IMR-90 (cell line): ENCODE data around the gene KLHL29. TPM values are rescaled to one million over a fixed set of nuclear protein-coding genes. Genes with fewer than 3 reads are reported as not detected.

Experiments
- ATAC-seq: fragments of 200-7000 bp; cut with Tn5 transposase; 2 replicates; pipeline ENCODE4 v1.9.1; 2020; ENCODE audit warnings: low read depth, mild to moderate bottlenecking, moderate library complexity
- BruUV-seq: library from RNA; stranded (reverse); fragments of 400-500 nt; replicated peaks from 2 replicates; lab custom pipeline; 2021; lab: Mats Ljungman, UMichigan
- CTCF ChIA-PET: fragments of 300-600 bp; formaldehyde crosslinking; extraction: SDS; loops from one replicate; lab custom pipeline; 2021; ENCODE audit warnings: antibody characterized with exemption; lab: Yijun Ruan, JAX
- POLR2A ChIA-PET: fragments of 300-600 bp; sonication (Branson Sonifier 250); formaldehyde crosslinking; loops from one replicate; lab custom pipeline; 2022; ENCODE audit warnings: antibody characterized with exemption; ENCODE audit not compliant: unreplicated experiment; lab: Charles Lee
- DNase-seq: peaks from one replicate; pipeline ENCODE4 v3.0.0; 2013
- H2AFZ ChIP-seq: replicated peaks from 2 replicates; pipeline ENCODE3; 2013; ENCODE audit warnings: low read length, mild to moderate bottlenecking; ENCODE audit not compliant: poor library complexity
- H2AK5ac ChIP-seq: 2 replicates; pipeline ENCODE4 v1.6.1; 2013; ENCODE audit warnings: low read depth, low read length, inconsistent platforms
- H2AK9ac ChIP-seq: replicated peaks from 2 replicates; pipeline ENCODE3; 2013; ENCODE audit warnings: mild to moderate bottlenecking, low read depth, low read length, moderate library complexity; ENCODE audit not compliant: poor library complexity
- H2BK120ac ChIP-seq: 2 replicates; pipeline ENCODE4 v1.6.1; 2013; ENCODE audit warnings: low read depth, low read length, inconsistent platforms
- H2BK15ac ChIP-seq: 3 replicates; pipeline ENCODE4 v1.6.1; 2013; ENCODE audit warnings: low read depth, low read length, inconsistent platforms
- H2BK20ac ChIP-seq: 2 replicates; pipeline ENCODE4 v1.6.1; 2013; ENCODE audit warnings: low read depth, mild to moderate bottlenecking, inconsistent platforms, low read length, moderate library complexity
- H2BK5ac ChIP-seq: 2 replicates; pipeline ENCODE4 v1.6.1; 2013; ENCODE audit warnings: mild to moderate bottlenecking, low read depth, low read length, inconsistent platforms; ENCODE audit not compliant: poor library complexity, severe bottlenecking
- H3K14ac ChIP-seq: replicated peaks from 2 replicates; pipeline ENCODE4 v1.6.1; 2013; ENCODE audit warnings: low read depth, low read length, inconsistent platforms
- H3K18ac ChIP-seq: 2 replicates; pipeline ENCODE4 v1.6.1; 2013; ENCODE audit warnings: low read depth, low read length, control low read depth
- H3K23ac ChIP-seq: 2 replicates; pipeline ENCODE4 v1.6.1; 2013; ENCODE audit warnings: low read depth, low read length, inconsistent platforms
- H3K27ac ChIP-seq: 2 replicates; pipeline ENCODE4 v1.5.1; 2013; ENCODE audit warnings: mild to moderate bottlenecking, control low read depth, low read length; ENCODE audit not compliant: insufficient read depth
- H3K27me3 ChIP-seq: 2 replicates; pipeline ENCODE4 v1.6.1; 2013; ENCODE audit warnings: low read length; ENCODE audit not compliant: control insufficient read depth, insufficient read depth
- H3K36me3 ChIP-seq: 2 replicates; pipeline ENCODE4 v1.6.1; 2013; ENCODE audit warnings: low read length, mixed read lengths; ENCODE audit not compliant: control insufficient read depth, insufficient read depth
- H3K4ac ChIP-seq: 2 replicates; pipeline ENCODE4 v1.6.1; 2013; ENCODE audit warnings: low read depth, low read length, inconsistent platforms
- H3K4me1 ChIP-seq: 2 replicates; pipeline ENCODE4 v1.6.1; 2013; ENCODE audit warnings: low read length, mixed read lengths; ENCODE audit not compliant: control insufficient read depth, insufficient read depth
- H3K4me2 ChIP-seq: 2 replicates; pipeline ENCODE4 v1.6.1; 2013; ENCODE audit warnings: low read depth, mild to moderate bottlenecking, control low read depth, low read length, moderate library complexity
- H3K4me3 ChIP-seq: 2 replicates; pipeline ENCODE4 v1.5.1; 2013; ENCODE audit warnings: low read depth, mild to moderate bottlenecking, control low read depth, low read length, moderate library complexity; ENCODE audit not compliant: insufficient read depth
- H3K56ac ChIP-seq: 2 replicates; pipeline ENCODE4 v1.6.1; 2013; ENCODE audit warnings: low read length, inconsistent platforms; ENCODE audit not compliant: insufficient read depth; ENCODE audit errors: extremely low read depth
- H3K79me1 ChIP-seq, 2 experiments: 2 replicates each; pipeline ENCODE4 v1.6.1; 2013; ENCODE audit warnings: low read length in 2 of 2, inconsistent platforms in 1 of 2, low read depth in 1 of 2
- H3K9ac ChIP-seq: 2 replicates; pipeline ENCODE4 v1.6.1; 2013; ENCODE audit warnings: low read depth, low read length, control low read depth
- H3K9me1 ChIP-seq: 2 replicates; pipeline ENCODE4 v1.6.1; 2013; ENCODE audit warnings: low read length, inconsistent platforms; ENCODE audit not compliant: insufficient read depth
- H3K9me3 ChIP-seq: 2 replicates; pipeline ENCODE4 v1.6.1; 2013; ENCODE audit warnings: low read length; ENCODE audit not compliant: control insufficient read depth, insufficient read depth
- H4K20me1 ChIP-seq: 2 replicates; pipeline ENCODE4 v1.6.1; 2013; ENCODE audit warnings: low read length, inconsistent platforms; ENCODE audit not compliant: insufficient read depth
- H4K5ac ChIP-seq: 2 replicates; pipeline ENCODE4 v1.6.1; 2013; ENCODE audit warnings: mild to moderate bottlenecking, low read depth, low read length, control low read depth
- H4K8ac ChIP-seq, 2 experiments: 2 replicates each; pipeline ENCODE4 v1.6.1; 2013; ENCODE audit warnings: low read depth in 2 of 2, low read length in 2 of 2, control low read depth in 1 of 2, inconsistent platforms in 1 of 2
- H4K91ac ChIP-seq: 2 replicates; pipeline ENCODE4 v1.6.1; 2013; ENCODE audit warnings: low read depth, low read length, inconsistent platforms; ENCODE audit not compliant: insufficient read depth
- CEBPB ChIP-seq: IDR thresholded peaks from 2 replicates; pipeline ENCODE4 v1.6.1; 2012; ENCODE audit warnings: low read depth, low read length, improper control_type of control experiment
- MAZ ChIP-seq: IDR thresholded peaks from 2 replicates; pipeline ENCODE4 v1.6.1; 2012; ENCODE audit warnings: low read depth, mild to moderate bottlenecking, low read length, improper control_type of control experiment, moderate library complexity, borderline replicate concordance
- NFE2L2 ChIP-seq: fragments of 150-350 bp; IDR thresholded peaks from 2 replicates; pipeline ENCODE4 v1.6.1; 2016; ENCODE audit warnings: low read depth, mild to moderate bottlenecking, low read length
- WGBS, 2 experiments: methylation state at CpG; one replicate each; pipeline versions ENCODE4 v1.1.5 to v1.1.7; 2013; ENCODE audit warnings: missing lambda C conversion rate in 2 of 2; ENCODE audit not compliant: insufficient read length in 1 of 2; ENCODE audit errors: extremely low coverage in 2 of 2; 5-methylcytosine and 5-hydroxymethylcytosine counted together
- dilution Hi-C: fragments of 300-500 bp; cut with HindIII; formaldehyde crosslinking; loops from one replicate; pipeline ENCODE4 v1.14.3; 2018; ENCODE audit warnings: low sequenced_read_pairs; ENCODE audit not compliant: unreplicated experiment
- in situ Hi-C: fragments of 300-500 bp; cut with MboI; formaldehyde crosslinking; loops from 3 replicates; pipeline ENCODE4 v1.14.3; 2019; ENCODE audit warnings: low sequenced_read_pairs, inconsistent platforms, mixed read lengths
- intact Hi-C: fragments of 100-400 bp; cut with micrococcal nuclease; formaldehyde crosslinking; loops from 2 replicates; pipeline ENCODE4 v1.10.0; 2022
- polyA plus RNA-seq, 3 experiments: library from polyadenylated mRNA; depleted of rRNA; stranded (reverse); fragments of >200 nt; gene quantifications; 2 replicates each; pipeline ENCODE4 v1.2.3, GENCODE V29; 2012; ENCODE audit warnings: low replicate concordance in 1 of 3
- total RNA-seq: library from RNA; depleted of rRNA; stranded (reverse); fragments of >200 nt; gene quantifications from 2 replicates; pipeline ENCODE4 v1.2.3, GENCODE V29; 2012

Gene KLHL29
- total and polyA plus RNA-seq, 2 of the 4 experiments (the other 2 are of a cell fraction): 2.0 to 8.0 TPM

DNA sequence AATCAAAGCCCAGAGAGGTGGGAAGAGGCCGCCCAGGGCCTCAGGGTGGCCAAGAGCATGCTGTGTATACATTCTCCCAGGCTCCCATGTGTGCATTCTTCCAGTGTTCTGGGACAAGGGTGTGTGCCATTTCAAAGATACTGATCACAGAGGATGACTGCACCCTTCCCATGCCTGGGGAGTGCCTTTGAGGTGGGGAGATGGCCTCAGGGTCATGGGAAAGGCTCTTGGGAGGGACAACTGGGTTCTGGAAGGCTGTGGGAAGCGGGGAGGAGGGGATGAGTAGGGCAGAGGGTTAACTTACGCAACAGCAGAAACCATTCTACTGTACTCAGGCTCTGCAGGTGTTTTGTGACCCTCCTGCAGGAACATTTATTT, 40.9 kb downstream of the KLHL29 start:
- intact Hi-C loops: no loop called here
- ATAC-seq: no peak
- Histone ChIP-seq H2AK5ac (peak overlapping the region; percentile 68), H3K4me1 (peaks cover 34% of the 10 kb centered on the region), H2BK15ac (peak overlapping the region; percentile 6; the same call in 1 of the 3 replicates), H3K18ac (peak overlapping the region; percentile 74), H4K8ac (peak overlapping the region in 1 of 2 experiments; percentile 37; a peak in 2 of 4 replicates), H4K91ac (peak overlapping the region; percentile 78), H3K27ac (peak overlapping the region; percentile 38), H4K20me1 (0 out of 2 replicates have a peak, but pooled peaks cover 3% of the 10 kb centered on the region), H3K9ac (no peak overlapping the region), H3K4me2 (no peak overlapping the region), H2BK5ac (peak overlapping the region; percentile 51), H2AFZ (peak overlapping the region; percentile 35), H3K79me1 (peaks cover 38 to 70% of the 10 kb centered on the region in 2 experiments), H3K23ac (0 out of 2 replicates have a peak overlapping the region, but pooled peaks have one; percentile 36), H3K27me3 (no peaks in the 10 kb centered on the region), H3K14ac (peak overlapping the region; percentile 44; the same call in 1 of the 2 replicates), H2BK120ac (peak overlapping the region; percentile 89), H3K4ac (peak overlapping the region; percentile 86), H3K4me3 (no peak overlapping the region), H2BK20ac (peak overlapping the region; percentile 61), H3K9me1 (peaks cover 43% of the 10 kb centered on the region), H2AK9ac (no peak overlapping the region), H4K5ac (peak overlapping the region; percentile 47), H3K56ac (no peak overlapping the region), H3K9me3 (no peaks in the 10 kb centered on the region), H3K36me3 (no peaks in the 10 kb centered on the region)
- TF ChIP-seq NFE2L2: no peak
- TF ChIP-seq CEBPB: peak; percentile 81
- 0 out of 2 replicates have a peak, but pooled peaks have one; percentile 19 for TF ChIP-seq MAZ
- dilution Hi-C loops: no loop called here
- no CpG with 5 or more reads among the region's 3 CpGs for WGBS, 2 experiments
- DNase-seq: peak; percentile 75
- ChIA-PET CTCF (interaction anchor here (1.0 to 1.1 kb wide), 2 partner anchors 11 to 61 kb away, joined by 3 read pairs; no protein-coding TSS in a partner anchor), POLR2A (no interaction called here)
- in situ Hi-C loops: no loop called here
- BruUV-seq: no TSS peak
